ENCODE data around the gene PATL1. TPM values are rescaled to one million over a fixed set of nuclear protein-coding genes. Genes with fewer than 3 reads are reported as not detected.
"Not testable (repeated sequence)": the region's sequence is repeated elsewhere in the genome, so short reads cannot be mapped to it uniquely, and the experiment has no call there.

The PATL1 gene
- polyA plus RNA-seq (2013, experiment 1 of 4): 31.9 TPM
- 29.7 TPM for polyA plus RNA-seq (2013, experiment 2 of 4)
- polyA plus RNA-seq (2013, experiment 3 of 4): 25.0 TPM
- polyA plus RNA-seq (2013, experiment 4 of 4): 27.4 TPM

DNA sequence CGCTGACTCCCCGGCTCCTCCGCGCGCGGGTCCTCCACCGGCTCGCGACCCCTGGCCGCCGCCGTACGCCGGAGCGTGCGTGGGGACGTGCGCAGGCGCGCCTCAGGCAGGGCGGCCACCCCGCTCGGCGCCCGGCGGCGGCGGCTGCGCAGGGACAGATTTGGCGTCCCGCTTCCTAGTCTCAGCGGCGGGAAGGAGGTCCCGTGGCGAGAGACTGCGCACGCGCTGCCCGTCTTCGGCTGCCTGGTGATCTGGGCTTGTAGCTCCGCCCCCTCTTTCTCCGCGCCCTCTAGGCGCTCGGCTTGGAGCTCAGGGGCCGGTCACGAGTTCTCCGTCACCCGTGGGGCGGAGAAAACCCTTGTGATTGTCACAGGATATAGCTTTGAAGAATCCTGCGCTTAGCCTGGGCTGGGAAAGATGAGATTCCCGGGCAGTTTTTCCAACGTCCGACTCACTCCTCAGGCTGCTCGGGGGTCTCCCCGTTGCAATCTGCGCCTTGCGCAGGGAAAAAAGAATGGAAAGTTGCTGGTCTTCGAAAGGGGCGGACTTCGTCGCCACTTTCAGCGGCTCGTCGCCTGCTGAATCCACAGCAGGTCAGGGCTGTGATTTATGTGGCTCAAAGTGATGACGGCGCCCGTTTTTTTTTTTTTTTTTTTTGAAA is at the start of gene PATL1:
PATL1 (minus strand) TSS at position 88 of the 661 bp plus-strand sequence. CDS start 142 bp downstream, outside the sequence.
- Histone ChIP-seq H3K4me3 (ENCODE audit: insufficient read depth, low read depth, low read length) (peak within 1 kb of the TSS; percentile 88), H3K36me3 (ENCODE audit: control insufficient read depth, insufficient read depth, low read length) (peaks cover 12% of the 10 kb centered on the region), H3K27ac (ENCODE audit: insufficient read depth, low read depth, low read length, poor library complexity, severe bottlenecking) (peak within 1 kb of the TSS; percentile 98), H3K27me3 (ENCODE audit: control insufficient read depth, insufficient read depth, low read length, poor library complexity, severe bottlenecking) (no peaks in the 10 kb centered on the region), H3K4me1 (ENCODE audit: control insufficient read depth, insufficient read depth, low read length) (peaks cover 3% of the 10 kb centered on the region), H3K9me3 (ENCODE audit: control insufficient read depth, low read length) (no peaks in the 10 kb centered on the region)
- WGBS, 2 experiments: 0% methylated on average over 68 of the region's 68 CpGs

DNA sequence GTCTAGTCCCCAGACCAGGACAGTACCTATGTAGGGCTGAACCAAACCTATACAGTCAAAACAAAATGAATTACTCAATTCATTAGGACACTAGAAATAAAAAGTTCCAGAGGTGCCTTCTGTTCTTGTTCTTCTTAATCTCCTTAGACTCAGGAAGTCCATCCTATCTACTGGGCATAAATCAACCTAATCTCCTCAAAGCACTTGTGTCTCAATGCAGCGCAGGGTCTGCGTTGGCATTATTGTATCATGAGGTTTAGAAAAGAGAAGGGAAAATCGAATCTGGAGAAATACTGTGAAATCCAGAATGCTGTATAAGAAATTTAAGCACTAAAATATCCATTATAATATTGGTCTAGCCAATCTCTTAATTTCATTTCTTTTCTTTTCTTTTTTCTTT is 47.2 kb upstream of the PATL1 start:
- Histone ChIP-seq H3K4me3 (ENCODE audit: insufficient read depth, low read depth, low read length) (no peak overlapping the region), H3K27me3 (ENCODE audit: control insufficient read depth, insufficient read depth, low read length, poor library complexity, severe bottlenecking) (no peaks in the 10 kb centered on the region), H3K4me1 (ENCODE audit: control insufficient read depth, insufficient read depth, low read length) (no peaks in the 10 kb centered on the region), H3K27ac (ENCODE audit: insufficient read depth, low read depth, low read length, poor library complexity, severe bottlenecking) (no peak overlapping the region), H3K9me3 (ENCODE audit: control insufficient read depth, low read length) (no peaks in the 10 kb centered on the region), H3K36me3 (ENCODE audit: control insufficient read depth, insufficient read depth, low read length) (no peaks in the 10 kb centered on the region)
- WGBS, 2 experiments: 89% methylated on average over 3 of the region's 3 CpGs; no CpG with 5 or more reads in 1 of the 2 experiments

- no peaks in the 10 kb centered on the region for H3K9me3 ChIP-seq (ENCODE audit: control insufficient read depth, low read length)
- no peaks in the 10 kb centered on the region for H3K27me3 ChIP-seq (ENCODE audit: control insufficient read depth, insufficient read depth, low read length, poor library complexity, severe bottlenecking)
- H3K4me1 ChIP-seq (ENCODE audit: control insufficient read depth, insufficient read depth, low read length): no peaks in the 10 kb centered on the region
- no peaks in the 10 kb centered on the region for H3K36me3 ChIP-seq (ENCODE audit: control insufficient read depth, insufficient read depth, low read length)
- 83 to 89% methylated on average over 2 of the region's 2 CpGs for WGBS, 2 experiments
- H3K4me3 ChIP-seq (ENCODE audit: insufficient read depth, low read depth, low read length): no peak within 1 kb of the TSS
- no peak within 1 kb of the TSS for H3K27ac ChIP-seq (ENCODE audit: insufficient read depth, low read depth, low read length, poor library complexity, severe bottlenecking)
Measured at GRCh38 chr11:59713745-59714144, 44.9 kb upstream of the PATL1 start, which contains the start of gene OR10V1. TSS of gene OR10V1 (minus strand) at chr11:59713845. CDS start at chr11:59713845, 0 bp downstream.

- 94 to 95% methylated on average over 2 to 3 of the region's 3 CpGs for WGBS, 2 experiments
- Histone ChIP-seq H3K4me1 (ENCODE audit: control insufficient read depth, insufficient read depth, low read length) (no peaks in the 10 kb centered on the region), H3K9me3 (ENCODE audit: control insufficient read depth, low read length) (no peaks in the 10 kb centered on the region), H3K27ac (ENCODE audit: insufficient read depth, low read depth, low read length, poor library complexity, severe bottlenecking) (no peak overlapping the region), H3K27me3 (ENCODE audit: control insufficient read depth, insufficient read depth, low read length, poor library complexity, severe bottlenecking) (no peaks in the 10 kb centered on the region), H3K4me3 (ENCODE audit: insufficient read depth, low read depth, low read length) (no peak overlapping the region), H3K36me3 (ENCODE audit: control insufficient read depth, insufficient read depth, low read length) (no peaks in the 10 kb centered on the region)
Measured at GRCh38 chr11:59710136-59710847, 41.5 kb upstream of the PATL1 start.

- H3K27ac ChIP-seq (ENCODE audit: insufficient read depth, low read depth, low read length, poor library complexity, severe bottlenecking): no peak overlapping the region
- 76 to 85% methylated on average over 1 of the region's 1 CpG for WGBS, 2 experiments
Measured at GRCh38 chr11:59708537-59708936, 39.7 kb upstream of the PATL1 start.

DNA sequence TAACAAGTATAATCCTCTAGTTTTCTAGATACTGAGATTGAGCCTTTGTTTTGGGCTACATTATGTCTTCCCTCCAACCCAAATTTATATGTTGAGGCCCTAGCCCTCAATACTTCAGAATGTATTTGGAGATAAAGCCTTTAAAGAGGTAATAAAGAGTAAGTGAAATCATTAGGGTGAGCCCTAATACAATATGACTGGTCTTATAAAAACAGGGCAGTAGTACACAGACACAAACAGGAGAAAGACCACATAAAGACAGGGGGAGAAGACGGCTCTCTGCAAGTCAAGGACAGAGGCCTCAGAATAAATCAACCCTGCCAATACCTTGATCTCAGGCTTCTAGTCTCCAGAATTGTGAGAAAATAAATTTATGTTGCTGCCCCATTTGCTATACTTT is 38.5 kb upstream of the PATL1 start:
- WGBS, 2 experiments: 92 to 100% methylated on average over 1 of the region's 1 CpG
- Histone ChIP-seq H3K27ac (ENCODE audit: insufficient read depth, low read depth, low read length, poor library complexity, severe bottlenecking) (no peak overlapping the region), H3K27me3 (ENCODE audit: control insufficient read depth, insufficient read depth, low read length, poor library complexity, severe bottlenecking) (no peaks in the 10 kb centered on the region), H3K4me1 (ENCODE audit: control insufficient read depth, insufficient read depth, low read length) (no peaks in the 10 kb centered on the region), H3K9me3 (ENCODE audit: control insufficient read depth, low read length) (no peaks in the 10 kb centered on the region), H3K36me3 (ENCODE audit: control insufficient read depth, insufficient read depth, low read length) (no peaks in the 10 kb centered on the region), H3K4me3 (ENCODE audit: insufficient read depth, low read depth, low read length) (no peak overlapping the region)

More at GRCh38 chr11:59708537-59708936, 39.7 kb upstream of the PATL1 start:
- H3K36me3 ChIP-seq (ENCODE audit: control insufficient read depth, insufficient read depth, low read length): no peaks in the 10 kb centered on the region
- no peak overlapping the region for H3K4me3 ChIP-seq (ENCODE audit: insufficient read depth, low read depth, low read length)
- H3K4me1 ChIP-seq (ENCODE audit: control insufficient read depth, insufficient read depth, low read length): no peaks in the 10 kb centered on the region
- no peaks in the 10 kb centered on the region for H3K9me3 ChIP-seq (ENCODE audit: control insufficient read depth, low read length)
- no peaks in the 10 kb centered on the region for H3K27me3 ChIP-seq (ENCODE audit: control insufficient read depth, insufficient read depth, low read length, poor library complexity, severe bottlenecking)

- no peaks in the 10 kb centered on the region for H3K4me1 ChIP-seq (ENCODE audit: control insufficient read depth, insufficient read depth, low read length)
- H3K4me3 ChIP-seq (ENCODE audit: insufficient read depth, low read depth, low read length): no peak overlapping the region
- H3K27ac ChIP-seq (ENCODE audit: insufficient read depth, low read depth, low read length, poor library complexity, severe bottlenecking): no peak overlapping the region
- H3K9me3 ChIP-seq (ENCODE audit: control insufficient read depth, low read length): no peaks in the 10 kb centered on the region
- no peaks in the 10 kb centered on the region for H3K36me3 ChIP-seq (ENCODE audit: control insufficient read depth, insufficient read depth, low read length)
- H3K27me3 ChIP-seq (ENCODE audit: control insufficient read depth, insufficient read depth, low read length, poor library complexity, severe bottlenecking): no peaks in the 10 kb centered on the region
- WGBS, 2 experiments: 87 to 91% methylated on average over 3 to 5 of the region's 5 CpGs
Measured at GRCh38 chr11:59706518-59707285, 37.9 kb upstream of the PATL1 start.

DNA sequence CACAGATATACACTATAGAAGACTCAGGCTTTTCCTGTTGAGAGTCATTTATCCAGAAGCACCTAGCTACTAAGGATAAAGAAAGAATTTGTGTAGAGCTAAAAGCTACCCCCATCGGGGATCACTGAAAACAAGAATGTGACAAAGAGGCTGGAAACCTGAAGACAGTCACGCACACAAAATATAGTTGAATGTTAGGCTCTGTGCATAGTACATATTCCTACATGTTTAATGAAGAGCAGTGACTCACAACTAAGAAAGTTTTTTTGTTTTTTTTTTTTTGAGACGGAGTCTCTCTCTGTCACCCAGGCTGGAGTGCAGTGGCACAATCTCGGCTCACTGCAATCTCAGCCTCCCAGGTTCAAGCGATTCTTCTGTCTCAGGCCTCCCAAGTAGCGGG is 36.5 kb upstream of the PATL1 start:
- Histone ChIP-seq H3K27ac (ENCODE audit: insufficient read depth, low read depth, low read length, poor library complexity, severe bottlenecking) (no peak overlapping the region), H3K36me3 (ENCODE audit: control insufficient read depth, insufficient read depth, low read length) (no peaks in the 10 kb centered on the region), H3K9me3 (ENCODE audit: control insufficient read depth, low read length) (no peaks in the 10 kb centered on the region), H3K4me1 (ENCODE audit: control insufficient read depth, insufficient read depth, low read length) (no peaks in the 10 kb centered on the region), H3K27me3 (ENCODE audit: control insufficient read depth, insufficient read depth, low read length, poor library complexity, severe bottlenecking) (no peaks in the 10 kb centered on the region), H3K4me3 (ENCODE audit: insufficient read depth, low read depth, low read length) (no peak overlapping the region)
- WGBS, 2 experiments: 88 to 91% methylated on average over 6 of the region's 6 CpGs

GRCh38 chr11:59703515-59703914 is 34.7 kb upstream of the PATL1 start:
- H3K4me1 ChIP-seq (ENCODE audit: control insufficient read depth, insufficient read depth, low read length); H3K4me3 ChIP-seq (ENCODE audit: insufficient read depth, low read depth, low read length); H3K27me3 ChIP-seq (ENCODE audit: control insufficient read depth, insufficient read depth, low read length, poor library complexity, severe bottlenecking); H3K36me3 ChIP-seq (ENCODE audit: control insufficient read depth, insufficient read depth, low read length); H3K27ac ChIP-seq (ENCODE audit: insufficient read depth, low read depth, low read length, poor library complexity, severe bottlenecking); H3K9me3 ChIP-seq (ENCODE audit: control insufficient read depth, low read length): not testable (repeated sequence)
- WGBS, 2 experiments: no CpG with 5 or more reads among the region's 1 CpG

DNA sequence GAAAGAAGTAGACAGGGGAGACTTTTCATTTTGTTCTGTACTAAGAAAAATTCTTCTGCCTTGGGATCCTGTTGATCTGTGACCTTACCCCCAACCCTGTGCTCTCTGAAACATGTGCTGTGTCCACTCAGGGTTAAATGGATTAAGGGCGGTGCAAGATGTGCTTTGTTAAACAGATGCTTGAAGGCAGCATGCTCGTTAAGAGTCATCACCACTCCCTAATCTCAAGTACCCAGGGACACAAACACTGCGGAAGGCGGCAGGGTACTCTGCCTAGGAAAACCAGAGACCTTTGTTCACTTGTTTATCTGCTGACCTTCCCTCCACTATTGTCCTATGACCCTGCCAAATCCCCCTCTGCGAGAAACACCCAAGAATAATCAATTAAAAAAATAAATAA is 31.3 kb upstream of the PATL1 start:
- H3K27me3 ChIP-seq (ENCODE audit: control insufficient read depth, insufficient read depth, low read length, poor library complexity, severe bottlenecking); H3K27ac ChIP-seq (ENCODE audit: insufficient read depth, low read depth, low read length, poor library complexity, severe bottlenecking); H3K9me3 ChIP-seq (ENCODE audit: control insufficient read depth, low read length); H3K36me3 ChIP-seq (ENCODE audit: control insufficient read depth, insufficient read depth, low read length); H3K4me1 ChIP-seq (ENCODE audit: control insufficient read depth, insufficient read depth, low read length); H3K4me3 ChIP-seq (ENCODE audit: insufficient read depth, low read depth, low read length): not testable (repeated sequence)
- 80% methylated on average over 3 of the region's 5 CpGs; no CpG with 5 or more reads in 1 of the 2 experiments for WGBS, 2 experiments
